HEK293T (cell line): ENCODE results near the gene ZMYND15.
"Not testable (repeated sequence)": the region's sequence is repeated elsewhere in the genome, so short reads cannot be mapped to it uniquely, and the experiment has no call there.

ENCODE experiments used
- ARNT ChIP-seq: fragments of 450-650 bp; IDR thresholded peaks from 2 replicates; pipeline ENCODE4 v1.6.1; 2017; ENCODE audit warnings: mild to moderate bottlenecking
- BHLHE40 ChIP-seq: fragments of 450-650 bp; IDR thresholded peaks from 2 replicates; pipeline ENCODE4 v1.6.1; 2016; ENCODE audit warnings: mild to moderate bottlenecking, moderate library complexity, borderline replicate concordance
- ELF4 ChIP-seq: fragments of 450-650 bp; IDR thresholded peaks from 2 replicates; pipeline ENCODE4 v1.6.1; 2017; ENCODE audit warnings: antibody characterized with exemption
- FOXK2 ChIP-seq: fragments of 450-650 bp; IDR thresholded peaks from 2 replicates; pipeline ENCODE4 v1.6.1; 2016; ENCODE audit warnings: mild to moderate bottlenecking
- FOXM1 ChIP-seq: fragments of 450-650 bp; IDR thresholded peaks from 2 replicates; pipeline ENCODE4 v1.6.1; 2017; ENCODE audit warnings: mild to moderate bottlenecking, borderline replicate concordance
- HDGF ChIP-seq: fragments of 450-650 bp; IDR thresholded peaks from 2 replicates; pipeline ENCODE4 v1.6.1; 2017; ENCODE audit warnings: antibody characterized with exemption, borderline replicate concordance
- NFRKB ChIP-seq: fragments of 450-650 bp; IDR thresholded peaks from 2 replicates; pipeline ENCODE4 v1.6.1; 2016; ENCODE audit warnings: mild to moderate bottlenecking, moderate library complexity
- TARDBP ChIP-seq: fragments of 450-650 bp; IDR thresholded peaks from 2 replicates; pipeline ENCODE4 v1.6.1; 2016

DNA sequence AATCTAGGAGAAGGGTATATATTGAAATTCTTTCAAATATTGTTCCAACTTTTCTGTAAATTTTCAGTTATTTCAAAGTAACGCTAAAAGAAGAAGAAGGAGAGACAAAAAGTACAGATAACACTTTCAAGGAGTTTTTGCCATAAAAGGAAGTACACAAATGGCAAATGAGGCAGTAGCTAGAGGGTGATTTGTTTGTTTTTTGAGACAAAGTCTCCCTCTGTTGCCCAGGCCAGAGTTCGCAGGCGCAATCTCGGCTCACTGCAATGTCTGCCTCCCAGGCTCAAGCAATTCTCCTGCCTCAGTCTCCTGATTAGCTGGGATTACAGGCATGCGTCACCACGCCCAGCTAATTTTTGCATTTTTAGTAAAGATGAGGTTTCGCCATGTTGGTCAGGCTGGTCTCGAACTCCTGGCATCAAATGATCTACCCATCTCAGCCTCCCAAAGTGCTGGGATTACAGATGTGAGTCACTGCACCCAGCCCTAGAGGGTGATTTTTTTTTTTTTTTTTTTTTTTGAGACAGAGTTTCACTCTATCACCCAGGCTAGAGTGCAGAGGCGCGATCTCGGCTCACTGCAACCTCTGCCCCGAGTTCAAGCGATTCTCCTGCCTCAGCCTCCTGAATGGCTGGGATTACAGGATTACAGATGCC lies 40.1 kb upstream of the ZMYND15 start:
- not testable (repeated sequence) for TF ChIP-seq ARNT, FOXM1, FOXK2, TARDBP, NFRKB, ELF4, BHLHE40, HDGF
